WTC11 (cell line): ENCODE results near the gene ITFG1. TPM values are rescaled to one million over a fixed set of nuclear protein-coding genes. Genes with fewer than 3 reads are reported as not detected.

Experiments
- ATAC-seq: fragments of 200-7000 bp; cut with Tn5 transposase; 2 replicates; pipeline ENCODE4 v1.10.0; 2021; ENCODE audit warnings: mild to moderate bottlenecking, moderate library complexity
- CTCF ChIA-PET: fragments of 300-600 bp; sonication (Branson Sonifier 250); formaldehyde crosslinking; loops from one replicate; lab custom pipeline; 2021; ENCODE audit warnings: antibody characterized with exemption; lab: Charles Lee
- POLR2A ChIA-PET: fragments of 350-600 bp; sonication (Branson Sonifier 250); formaldehyde crosslinking; loops from one replicate; lab custom pipeline; 2021; ENCODE audit warnings: antibody characterized with exemption; lab: Charles Lee
- DNase-seq: peaks from one replicate; pipeline ENCODE4 v3.0.0; 2021; ENCODE audit warnings: low spot score
- H3K27ac Mint-ChIP-seq: 2 replicates; pipeline ENCODE4 v1.8.0; 2021; ENCODE audit warnings: mixed read lengths
- H3K27me3 Mint-ChIP-seq: 2 replicates; pipeline ENCODE4 v1.8.0; 2021; ENCODE audit warnings: low read depth, mild to moderate bottlenecking, moderate library complexity, mixed read lengths
- H3K36me3 Mint-ChIP-seq: 2 replicates; pipeline ENCODE4 v1.8.0; 2021; ENCODE audit warnings: mixed read lengths
- H3K4me1 Mint-ChIP-seq: 2 replicates; pipeline ENCODE4 v1.8.0; 2022; ENCODE audit warnings: mixed read lengths
- H3K4me3 Mint-ChIP-seq: 2 replicates; pipeline ENCODE4 v1.8.0; 2021; ENCODE audit warnings: mild to moderate bottlenecking, moderate library complexity, mixed read lengths
- H3K9me3 Mint-ChIP-seq: 2 replicates; pipeline ENCODE4 v1.8.0; 2021; ENCODE audit warnings: mixed read lengths
- CDX4 ChIP-seq: fragments of 250-450 bp; sonication (Bioruptor Pico); IDR thresholded peaks from 2 replicates; pipeline ENCODE4 v1.9.0; 2021; ENCODE audit warnings: moderate library complexity, mild to moderate bottlenecking, inconsistent platforms, borderline replicate concordance
- E2F1 ChIP-seq: sonication (generic); formaldehyde crosslinking; IDR thresholded peaks from 2 replicates; pipeline ENCODE4 v1.8.0; 2022; ENCODE audit warnings: mild to moderate bottlenecking, missing genetic modification reagents
- GTF2I ChIP-seq: fragments of 250-450 bp; sonication (Bioruptor Pico); conservative IDR thresholded peaks from 2 replicates; pipeline ENCODE4 v1.4.0; 2021; ENCODE audit warnings: mild to moderate bottlenecking
- HMGA2 ChIP-seq: fragments of 250-450 bp; sonication (Bioruptor Pico); IDR thresholded peaks from 2 replicates; pipeline ENCODE4 v1.4.0; 2021; ENCODE audit warnings: mild to moderate bottlenecking, moderate library complexity
- JUN ChIP-seq: sonication (generic); formaldehyde crosslinking; IDR thresholded peaks from 2 replicates; pipeline ENCODE4 v1.8.0; 2023; ENCODE audit warnings: mild to moderate bottlenecking, missing genetic modification reagents
- NFYB ChIP-seq: sonication (generic); formaldehyde crosslinking; conservative IDR thresholded peaks from 2 replicates; pipeline ENCODE4 v1.8.0; 2022; ENCODE audit warnings: low read depth, missing genetic modification reagents
- SMAD4 ChIP-seq: sonication (generic); formaldehyde crosslinking; IDR thresholded peaks from 2 replicates; pipeline ENCODE4 v1.8.0; 2022; ENCODE audit warnings: mild to moderate bottlenecking, missing genetic modification reagents
- ZNF138 ChIP-seq: sonication (generic); formaldehyde crosslinking; conservative IDR thresholded peaks from 2 replicates; pipeline ENCODE4 v1.8.1; 2022; ENCODE audit warnings: mild to moderate bottlenecking, moderate library complexity, missing genetic modification reagents
- ZNF219 ChIP-seq: sonication (generic); formaldehyde crosslinking; IDR thresholded peaks from 2 replicates; pipeline ENCODE4 v1.8.0; 2023; ENCODE audit warnings: missing genetic modification reagents, mild to moderate bottlenecking, borderline replicate concordance
- ZNF512 ChIP-seq: sonication (generic); formaldehyde crosslinking; IDR thresholded peaks from 2 replicates; pipeline ENCODE4 v1.8.1; 2022; ENCODE audit warnings: missing genetic modification reagents, borderline replicate concordance
- total RNA-seq: library from RNA; stranded (reverse); gene quantifications from 3 replicates; pipeline ENCODE4 v1.2.3, GENCODE V29; 2021
- TF ChIP-seq, protein P1 (sequence below): sonication (generic); formaldehyde crosslinking; IDR thresholded peaks from 2 replicates; pipeline ENCODE4 v1.8.1; 2022; ENCODE audit warnings: low read depth, missing genetic modification reagents, borderline replicate concordance
- TF ChIP-seq, protein P2 (sequence below): sonication (generic); formaldehyde crosslinking; IDR thresholded peaks from 2 replicates; pipeline ENCODE4 v1.8.1; 2023; ENCODE audit warnings: mild to moderate bottlenecking, missing genetic modification reagents, borderline replicate concordance
- TF ChIP-seq, protein P3 (sequence below): sonication (generic); formaldehyde crosslinking; IDR thresholded peaks from 2 replicates; pipeline ENCODE4 v1.8.1; 2022; ENCODE audit warnings: low read depth, mild to moderate bottlenecking, moderate library complexity, missing genetic modification reagents, borderline replicate concordance

Gene ITFG1
- total RNA-seq, 1 experiment from 2014 or later: 21.1 TPM

DNA sequence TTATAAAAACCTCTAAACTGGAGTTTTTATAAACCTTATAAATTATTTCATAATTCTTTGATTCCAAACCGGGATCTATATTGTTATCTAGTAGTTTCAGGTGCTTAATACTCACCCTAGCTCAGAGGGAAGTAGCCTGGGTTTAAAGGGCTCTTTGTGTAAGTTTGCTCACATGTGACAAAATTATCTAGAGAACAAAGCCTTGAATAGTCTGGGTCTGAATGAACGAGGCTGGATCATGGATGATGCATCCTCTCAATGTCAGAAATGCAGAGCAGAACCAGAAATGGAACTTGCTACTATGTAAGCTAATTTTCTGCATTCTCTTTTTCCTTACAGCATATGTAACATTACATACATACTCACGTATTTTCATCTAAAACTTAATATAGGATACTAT is 213.2 kb downstream of the ITFG1 start:
- no peak for TF ChIP-seq ZNF138 (CRISPR knock-in tag)
- no peak for TF ChIP-seq E2F1 (CRISPR knock-in tag)
- Mint-ChIP-seq H3K4me1 (no peaks in the 10 kb centered on the region), H3K27me3 (no peaks in the 10 kb centered on the region), H3K27ac (no peak overlapping the region), H3K9me3 (no peaks in the 10 kb centered on the region), H3K36me3 (no peaks in the 10 kb centered on the region), H3K4me3 (no peak overlapping the region)
- CTCF ChIA-PET: interaction anchor here (0.8 to 1.2 kb wide), 3 partner anchors 11 to 917 kb away, joined by 3 to 5 read pairs (median 3); no protein-coding TSS in a partner anchor
- no peak for ATAC-seq
- DNase-seq: no peak
- POLR2A ChIA-PET: no interaction called here

DNA sequence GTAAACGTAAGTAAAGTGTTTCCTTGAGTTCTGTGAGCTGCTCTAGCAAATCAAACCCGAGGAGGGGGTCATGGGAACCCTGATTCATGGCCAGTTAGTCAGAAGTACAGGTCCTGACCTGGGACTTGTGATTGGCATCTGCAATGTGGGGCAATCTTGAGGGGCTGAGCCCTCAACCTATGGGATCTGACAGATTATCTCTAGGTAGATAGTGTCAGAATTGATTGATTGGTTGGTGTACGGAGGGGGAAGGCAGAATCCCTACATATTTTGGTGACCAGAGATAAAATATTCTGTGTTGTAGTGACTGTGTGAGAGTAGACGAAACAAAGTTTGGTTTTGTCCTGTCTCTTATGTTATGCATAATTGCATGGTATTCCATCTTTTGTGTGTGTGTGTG is 216.7 kb downstream of the ITFG1 start:
- CTCF ChIA-PET: no interaction called here
- H3K9me3 Mint-ChIP-seq: no peaks in the 10 kb centered on the region; the same call in 1 of the 2 replicates
- peaks cover 3% of the 10 kb centered on the region; the same call in 1 of the 2 replicates for H3K36me3 Mint-ChIP-seq
- H3K4me1 Mint-ChIP-seq: no peaks in the 10 kb centered on the region
- TF ChIP-seq ZNF219 (CRISPR knock-in tag): no peak
- TF ChIP-seq ZNF512 (CRISPR knock-in tag): no peak
- TF ChIP-seq NFYB (CRISPR knock-in tag): no peak
- TF ChIP-seq, protein P1, sequence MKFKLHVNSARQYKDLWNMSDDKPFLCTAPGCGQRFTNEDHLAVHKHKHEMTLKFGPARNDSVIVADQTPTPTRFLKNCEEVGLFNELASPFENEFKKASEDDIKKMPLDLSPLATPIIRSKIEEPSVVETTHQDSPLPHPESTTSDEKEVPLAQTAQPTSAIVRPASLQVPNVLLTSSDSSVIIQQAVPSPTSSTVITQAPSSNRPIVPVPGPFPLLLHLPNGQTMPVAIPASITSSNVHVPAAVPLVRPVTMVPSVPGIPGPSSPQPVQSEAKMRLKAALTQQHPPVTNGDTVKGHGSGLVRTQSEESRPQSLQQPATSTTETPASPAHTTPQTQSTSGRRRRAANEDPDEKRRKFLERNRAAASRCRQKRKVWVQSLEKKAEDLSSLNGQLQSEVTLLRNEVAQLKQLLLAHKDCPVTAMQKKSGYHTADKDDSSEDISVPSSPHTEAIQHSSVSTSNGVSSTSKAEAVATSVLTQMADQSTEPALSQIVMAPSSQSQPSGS (CRISPR knock-in tag): no peak
- TF ChIP-seq, protein P2, sequence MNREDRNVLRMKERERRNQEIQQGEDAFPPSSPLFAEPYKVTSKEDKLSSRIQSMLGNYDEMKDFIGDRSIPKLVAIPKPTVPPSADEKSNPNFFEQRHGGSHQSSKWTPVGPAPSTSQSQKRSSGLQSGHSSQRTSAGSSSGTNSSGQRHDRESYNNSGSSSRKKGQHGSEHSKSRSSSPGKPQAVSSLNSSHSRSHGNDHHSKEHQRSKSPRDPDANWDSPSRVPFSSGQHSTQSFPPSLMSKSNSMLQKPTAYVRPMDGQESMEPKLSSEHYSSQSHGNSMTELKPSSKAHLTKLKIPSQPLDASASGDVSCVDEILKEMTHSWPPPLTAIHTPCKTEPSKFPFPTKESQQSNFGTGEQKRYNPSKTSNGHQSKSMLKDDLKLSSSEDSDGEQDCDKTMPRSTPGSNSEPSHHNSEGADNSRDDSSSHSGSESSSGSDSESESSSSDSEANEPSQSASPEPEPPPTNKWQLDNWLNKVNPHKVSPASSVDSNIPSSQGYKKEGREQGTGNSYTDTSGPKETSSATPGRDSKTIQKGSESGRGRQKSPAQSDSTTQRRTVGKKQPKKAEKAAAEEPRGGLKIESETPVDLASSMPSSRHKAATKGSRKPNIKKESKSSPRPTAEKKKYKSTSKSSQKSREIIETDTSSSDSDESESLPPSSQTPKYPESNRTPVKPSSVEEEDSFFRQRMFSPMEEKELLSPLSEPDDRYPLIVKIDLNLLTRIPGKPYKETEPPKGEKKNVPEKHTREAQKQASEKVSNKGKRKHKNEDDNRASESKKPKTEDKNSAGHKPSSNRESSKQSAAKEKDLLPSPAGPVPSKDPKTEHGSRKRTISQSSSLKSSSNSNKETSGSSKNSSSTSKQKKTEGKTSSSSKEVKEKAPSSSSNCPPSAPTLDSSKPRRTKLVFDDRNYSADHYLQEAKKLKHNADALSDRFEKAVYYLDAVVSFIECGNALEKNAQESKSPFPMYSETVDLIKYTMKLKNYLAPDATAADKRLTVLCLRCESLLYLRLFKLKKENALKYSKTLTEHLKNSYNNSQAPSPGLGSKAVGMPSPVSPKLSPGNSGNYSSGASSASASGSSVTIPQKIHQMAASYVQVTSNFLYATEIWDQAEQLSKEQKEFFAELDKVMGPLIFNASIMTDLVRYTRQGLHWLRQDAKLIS (CRISPR knock-in tag): no peak
- H3K27ac Mint-ChIP-seq: no peak overlapping the region
- no peaks in the 10 kb centered on the region for H3K27me3 Mint-ChIP-seq
- POLR2A ChIA-PET: no interaction called here
- H3K4me3 Mint-ChIP-seq: no peak overlapping the region
- DNase-seq: no peak
- no peak for ATAC-seq

DNA sequence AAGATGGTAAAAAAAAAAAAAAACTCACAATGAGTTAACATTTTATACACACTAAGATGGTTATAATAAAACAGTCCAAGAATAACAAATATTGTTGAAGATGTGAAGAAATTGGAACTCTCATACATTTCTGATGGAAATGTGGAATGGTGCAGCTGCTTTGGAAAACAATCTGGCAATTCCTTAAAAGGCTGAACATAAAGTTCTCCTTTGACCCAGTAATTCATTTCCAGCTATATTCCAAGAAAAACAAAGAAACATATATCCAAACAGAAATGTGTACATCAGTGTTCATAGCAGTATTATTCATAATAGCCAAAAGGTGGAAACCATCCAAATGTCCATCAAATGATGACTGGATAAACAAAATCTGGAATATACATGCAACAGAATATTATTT is 219.8 kb downstream of the ITFG1 start:
- no peak overlapping the region for H3K4me3 Mint-ChIP-seq
- POLR2A ChIA-PET: no interaction called here
- no peak for TF ChIP-seq JUN (CRISPR knock-in tag)
- TF ChIP-seq GTF2I: no peak
- TF ChIP-seq SMAD4 (CRISPR knock-in tag): no peak
- TF ChIP-seq, all 79 proteins: peak for 0

DNA sequence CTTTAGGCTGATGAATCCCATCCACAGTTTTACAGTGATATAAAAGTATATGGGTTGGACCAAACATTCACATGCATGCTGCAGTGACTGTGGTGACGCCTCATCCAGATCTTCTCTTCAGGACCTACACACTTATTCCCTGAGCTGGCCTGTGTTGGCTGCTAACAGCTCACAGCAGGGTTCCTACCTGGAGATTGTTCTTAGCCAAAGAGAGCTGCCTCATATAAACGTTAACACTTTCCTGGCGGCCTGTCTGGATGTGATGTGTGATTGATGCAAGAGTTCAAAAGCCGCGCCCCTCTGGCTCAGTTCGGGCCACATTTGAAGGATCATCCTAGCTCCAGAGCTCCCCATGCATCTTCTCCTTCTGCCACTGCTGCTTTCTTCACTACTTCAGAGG is 224.1 kb downstream of the ITFG1 start:
- Mint-ChIP-seq H3K27ac (no peak overlapping the region), H3K4me1 (peaks cover 8% of the 10 kb centered on the region), H3K9me3 (no peaks in the 10 kb centered on the region; the same call in 1 of the 2 replicates), H3K4me3 (no peak overlapping the region), H3K27me3 (no peaks in the 10 kb centered on the region), H3K36me3 (peaks cover 3% of the 10 kb centered on the region; the same call in 1 of the 2 replicates)
- ATAC-seq (peak; percentile 46), DNase-seq (no peak)
- ChIA-PET CTCF (interaction anchor here (1.2 to 1.4 kb wide), 3 partner anchors 23 to 928 kb away, joined by 3 read pairs; no protein-coding TSS in a partner anchor), POLR2A (no interaction called here)
- TF ChIP-seq HMGA2 (no peak), CDX4 (CRISPR knock-in tag) (no peak)
- TF ChIP-seq, protein P3, sequence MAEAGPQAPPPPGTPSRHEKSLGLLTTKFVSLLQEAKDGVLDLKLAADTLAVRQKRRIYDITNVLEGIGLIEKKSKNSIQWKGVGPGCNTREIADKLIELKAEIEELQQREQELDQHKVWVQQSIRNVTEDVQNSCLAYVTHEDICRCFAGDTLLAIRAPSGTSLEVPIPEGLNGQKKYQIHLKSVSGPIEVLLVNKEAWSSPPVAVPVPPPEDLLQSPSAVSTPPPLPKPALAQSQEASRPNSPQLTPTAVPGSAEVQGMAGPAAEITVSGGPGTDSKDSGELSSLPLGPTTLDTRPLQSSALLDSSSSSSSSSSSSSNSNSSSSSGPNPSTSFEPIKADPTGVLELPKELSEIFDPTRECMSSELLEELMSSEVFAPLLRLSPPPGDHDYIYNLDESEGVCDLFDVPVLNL: no peak

More for the DNA sequence above, 219.8 kb downstream of the ITFG1 start:
- Mint-ChIP-seq H3K9me3 (no peaks in the 10 kb centered on the region; the same call in 1 of the 2 replicates), H3K27ac (no peak overlapping the region), H3K4me1 (peaks cover 8% of the 10 kb centered on the region), H3K27me3 (no peaks in the 10 kb centered on the region), H3K36me3 (peaks cover 3% of the 10 kb centered on the region; the same call in 1 of the 2 replicates)
- DNase-seq (no peak), ATAC-seq (no peak)
- CTCF ChIA-PET: interaction anchor here (0.9 to 1.4 kb wide), 2 partner anchors 18 to 203 kb away, joined by 3 to 4 read pairs; no protein-coding TSS in a partner anchor
